Measurements from ENCODE around the gene TBRG4.
"Not testable (repeated sequence)": the region's sequence is repeated elsewhere in the genome, so short reads cannot be mapped to it uniquely, and the experiment has no call there.

The TBRG4 gene

DNA sequence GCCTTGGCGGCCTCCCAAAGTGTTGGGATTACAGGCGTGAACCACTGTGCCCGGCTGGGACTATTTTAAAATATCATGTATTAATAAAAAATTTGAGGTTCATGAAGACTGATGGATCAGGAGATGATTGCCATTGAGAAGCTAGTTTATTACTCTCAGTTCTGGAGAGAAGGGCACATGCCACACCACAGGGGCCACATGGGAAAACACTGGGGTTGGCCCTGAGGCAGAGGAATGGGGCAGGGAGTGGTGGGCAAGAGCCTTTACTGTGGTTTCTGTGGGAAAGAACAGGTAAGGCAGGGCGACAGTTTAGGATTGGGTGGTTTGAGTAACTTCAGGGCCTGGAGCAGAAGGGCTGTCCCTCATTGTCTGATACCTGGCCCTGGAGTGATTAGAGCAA, 6.8 kb upstream of the TBRG4 start:
- no peak for DNase-seq (ENCODE audit: low spot score)

- no peak for DNase-seq (ENCODE audit: low spot score)
Measured at GRCh38 chr7:45117582-45117981, 6.1 kb upstream of the TBRG4 start.

DNA sequence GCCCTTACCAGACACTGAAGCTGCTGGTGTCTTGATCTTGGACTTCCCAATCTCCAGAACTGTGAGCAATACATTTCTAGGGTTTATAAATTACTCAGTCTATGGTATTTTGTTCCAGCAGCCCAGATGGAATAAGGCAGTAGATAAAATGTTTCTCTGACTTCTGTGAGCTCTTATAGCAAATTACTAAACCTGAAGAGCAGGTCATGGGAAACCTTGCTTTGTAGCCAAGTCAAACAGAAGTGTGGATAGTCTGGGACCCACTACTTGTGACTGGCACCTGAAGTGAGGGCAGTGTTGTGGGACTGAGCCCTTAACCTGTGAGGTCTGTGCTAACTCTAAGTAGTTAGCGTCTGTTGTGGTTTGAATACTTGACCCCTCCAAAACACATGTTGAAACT, 4.6 kb upstream of the TBRG4 start:
- DNase-seq (ENCODE audit: low spot score) = no peak

DNA sequence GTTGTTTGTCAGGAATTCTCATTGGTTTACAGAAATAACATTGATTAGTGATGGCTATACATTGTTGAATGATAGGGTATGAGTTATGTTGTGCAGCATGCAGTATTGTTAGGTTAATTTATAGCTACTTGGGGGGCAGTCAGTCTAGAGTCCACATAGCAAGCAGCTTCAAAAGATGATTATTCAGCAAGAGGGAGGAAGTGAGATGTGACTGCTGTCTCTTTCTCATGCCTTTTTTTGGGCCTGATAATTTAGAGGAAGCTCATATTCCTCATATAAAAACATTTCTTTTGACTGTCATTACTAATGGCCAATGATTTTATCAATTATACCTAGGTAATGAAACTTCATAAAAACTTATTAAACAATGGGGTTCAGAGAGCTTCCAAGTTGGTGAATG, 3.4 kb upstream of the TBRG4 start:
- DNase-seq (ENCODE audit: low spot score) = no peak

GRCh38 chr7:45114257-45114656, 2.8 kb upstream of the TBRG4 start:
- not testable (repeated sequence) for DNase-seq (ENCODE audit: low spot score)

- no peak for DNase-seq (ENCODE audit: low spot score)
Measured at GRCh38 chr7:45112648-45113047, 1.2 kb upstream of the TBRG4 start.

DNA sequence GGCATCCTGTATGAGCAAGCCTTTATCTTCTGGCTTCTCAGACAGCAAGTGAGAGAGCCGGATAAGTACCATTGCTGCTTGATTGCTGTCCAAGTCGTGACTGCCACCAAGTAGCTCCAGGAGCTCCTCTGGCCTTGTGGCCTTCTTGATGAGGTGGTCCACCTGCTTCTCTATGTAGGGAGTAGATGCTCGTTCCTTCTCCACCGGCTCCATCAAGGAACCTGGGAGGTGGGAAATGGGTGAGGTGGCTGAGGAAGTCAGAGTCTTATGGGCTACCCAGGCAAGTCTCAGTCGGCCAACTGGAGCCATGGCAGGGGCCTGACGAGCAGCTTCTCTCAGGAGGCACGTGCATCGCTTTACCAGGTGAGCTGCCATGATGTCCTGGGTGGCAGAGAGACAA, 2.6 kb downstream of the TBRG4 start:
- DNase-seq (ENCODE audit: low spot score) = no peak

DNA sequence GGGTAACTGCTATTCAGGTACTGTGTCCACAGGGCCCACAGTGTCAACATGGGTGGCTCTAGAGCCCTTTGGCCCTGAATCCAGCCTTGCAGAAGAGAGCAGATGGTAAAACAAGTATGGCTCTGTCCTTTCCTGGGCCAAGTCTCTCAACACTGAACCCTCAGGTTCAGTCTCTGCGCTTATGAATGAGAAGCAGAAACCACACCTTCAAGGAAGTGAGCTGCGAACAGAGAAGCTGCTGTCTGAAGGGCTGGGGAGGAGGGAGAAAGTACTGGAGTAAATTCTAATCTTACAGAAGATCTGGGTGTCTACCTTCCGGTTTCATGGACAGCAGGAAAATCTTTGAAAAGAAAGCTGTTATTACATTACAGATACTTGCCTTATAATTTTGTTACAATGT, 4.1 kb downstream of the TBRG4 start:
- no peak for DNase-seq (ENCODE audit: low spot score)

GRCh38 chr7:45106820-45107219, 4.7 kb downstream of the TBRG4 start:
- DNase-seq (ENCODE audit: low spot score) = no peak

- no peak for DNase-seq (ENCODE audit: low spot score)
Measured at GRCh38 chr7:45105588-45106188, 5.8 kb downstream of the TBRG4 start.

DNA sequence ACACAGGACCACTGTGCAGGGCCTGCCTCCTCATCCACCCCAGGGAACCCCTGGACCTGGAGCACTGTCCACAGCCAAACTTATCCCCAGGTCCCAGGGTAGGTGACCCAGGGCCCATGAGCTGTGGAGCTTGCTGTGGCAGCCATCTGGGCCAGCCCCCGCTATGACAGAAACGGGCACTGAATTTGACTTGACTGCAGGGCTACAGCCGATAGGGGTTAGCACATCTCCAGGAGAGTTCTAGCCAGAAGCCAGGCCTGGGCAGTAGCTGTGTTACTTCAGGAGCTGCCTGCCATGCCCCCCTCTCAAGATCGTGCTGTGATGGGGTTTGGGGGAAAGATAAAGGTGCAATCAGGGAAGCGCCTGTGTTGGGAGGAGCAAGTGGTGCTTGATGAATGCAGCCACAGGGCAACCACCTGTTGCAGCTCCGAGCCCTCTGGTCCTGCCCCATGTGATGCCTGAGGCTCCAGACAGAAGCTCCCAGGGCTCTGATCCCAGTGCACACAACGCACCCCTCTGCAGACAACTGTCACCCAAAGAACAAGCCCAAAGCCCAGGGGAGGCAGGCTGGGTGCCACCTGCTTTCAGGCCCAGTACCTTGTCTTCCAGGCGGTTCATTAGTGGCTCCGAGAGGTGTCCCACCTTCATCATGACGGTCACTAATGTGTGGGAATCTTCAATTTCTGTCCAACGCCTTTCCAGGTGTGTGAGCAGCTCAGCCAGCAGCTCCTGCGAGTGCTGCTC, 6.5 kb downstream of the TBRG4 start:
- no peak for DNase-seq (ENCODE audit: low spot score)

DNA sequence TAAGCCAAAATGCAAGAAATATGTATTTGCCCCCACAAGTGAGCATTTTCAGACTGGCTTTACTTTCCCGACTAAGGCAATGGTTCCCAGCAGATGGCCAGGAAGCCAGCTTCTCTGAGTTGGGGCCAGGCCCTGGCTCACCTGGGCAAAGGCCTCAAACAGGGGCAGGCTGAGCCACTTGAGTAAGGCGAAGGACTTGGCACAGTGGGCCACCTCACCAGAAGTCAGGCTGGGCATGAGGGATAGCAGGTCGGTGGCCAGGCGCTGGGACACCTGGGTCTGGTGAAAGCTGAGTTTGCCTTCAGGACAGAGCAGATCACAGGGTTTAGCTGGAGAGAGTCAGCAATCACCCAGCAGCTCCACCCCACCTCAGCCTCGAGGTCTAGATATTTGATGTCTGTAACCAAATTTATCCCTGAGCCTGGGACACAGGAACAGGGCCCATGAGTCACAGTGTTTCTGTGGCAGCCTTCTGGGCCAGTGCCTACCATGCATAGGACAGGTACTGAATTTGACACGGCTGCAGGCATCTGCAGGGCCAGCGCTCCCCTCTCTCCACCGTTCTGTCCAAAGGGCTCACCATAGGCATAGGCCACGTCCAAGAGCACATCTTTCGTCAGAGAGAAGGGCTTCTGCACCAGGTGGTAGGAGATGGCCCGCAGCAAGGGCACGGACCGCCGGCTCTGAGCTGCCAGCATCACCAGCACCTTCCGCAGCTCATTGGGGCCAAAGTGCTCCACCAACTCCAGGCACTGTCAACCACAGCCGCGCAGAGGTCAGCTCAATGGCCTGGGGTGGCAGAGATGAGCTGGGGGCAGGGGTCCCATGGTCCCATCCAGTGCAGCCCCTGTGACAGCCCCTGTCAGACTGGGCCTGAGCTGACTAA, 7.3 kb downstream of the TBRG4 start:
- DNase-seq (ENCODE audit: low spot score) = no peak

GRCh38 chr7:45102785-45103712, 8.4 kb downstream of the TBRG4 start:
- no peak for DNase-seq (ENCODE audit: low spot score)

DNA sequence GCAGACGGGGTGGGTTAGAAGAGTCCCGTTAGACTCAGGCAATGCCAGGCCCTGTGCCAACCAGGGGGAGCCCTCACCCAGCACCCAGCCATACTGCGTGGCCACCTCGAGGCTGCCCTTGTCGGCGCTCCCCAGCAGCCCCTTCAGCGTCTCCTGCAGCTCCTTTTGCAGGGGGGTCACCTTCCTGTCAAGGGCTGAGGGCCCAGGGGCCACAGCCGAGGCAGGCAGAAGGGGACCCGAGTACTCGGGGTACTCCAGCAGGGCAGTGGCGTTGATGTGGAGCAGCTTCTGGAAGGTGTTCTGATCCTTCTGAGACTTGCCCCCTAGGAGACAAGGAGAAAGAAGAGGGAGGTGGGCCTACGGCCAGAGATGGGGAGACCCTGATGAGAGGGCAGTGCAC, 9.7 kb downstream of the TBRG4 start:
- DNase-seq (ENCODE audit: low spot score) = no peak

DNA sequence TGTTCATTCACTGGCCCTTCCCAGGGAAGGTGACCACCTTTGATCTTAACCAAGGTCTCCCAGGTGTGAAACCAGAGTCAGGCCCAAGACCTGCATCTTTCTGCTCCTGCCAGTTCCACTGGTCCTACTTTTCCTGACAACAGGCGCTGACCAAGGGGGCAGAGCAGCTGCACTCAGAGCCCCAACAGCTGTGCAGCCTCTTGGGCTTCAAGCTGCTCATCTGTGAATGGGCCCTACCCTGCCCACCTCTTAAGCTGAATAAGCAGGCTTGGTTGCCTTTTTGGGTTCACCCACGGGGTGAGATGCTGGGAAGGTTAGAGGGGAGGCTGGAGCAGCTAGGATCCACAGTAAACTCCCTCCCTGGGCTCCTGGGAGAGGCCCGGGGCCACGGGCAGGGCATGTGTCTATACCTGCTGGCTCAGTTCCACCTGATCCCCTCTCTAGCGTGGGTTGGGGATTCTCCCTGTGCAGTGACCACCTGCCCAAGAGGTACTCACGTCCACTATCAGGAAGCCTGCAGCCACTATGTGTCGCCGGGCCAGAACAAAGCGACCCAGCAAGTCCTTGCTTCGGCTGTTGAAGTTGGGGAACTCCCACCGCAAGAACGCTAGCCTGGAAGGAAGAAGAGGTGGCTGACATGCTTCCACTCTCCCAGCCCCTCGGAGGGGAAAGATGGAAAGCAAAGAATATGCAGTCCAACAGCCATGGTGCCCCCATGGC, 10.6 kb downstream of the TBRG4 start:
- DNase-seq (ENCODE audit: low spot score) = no peak

DNA sequence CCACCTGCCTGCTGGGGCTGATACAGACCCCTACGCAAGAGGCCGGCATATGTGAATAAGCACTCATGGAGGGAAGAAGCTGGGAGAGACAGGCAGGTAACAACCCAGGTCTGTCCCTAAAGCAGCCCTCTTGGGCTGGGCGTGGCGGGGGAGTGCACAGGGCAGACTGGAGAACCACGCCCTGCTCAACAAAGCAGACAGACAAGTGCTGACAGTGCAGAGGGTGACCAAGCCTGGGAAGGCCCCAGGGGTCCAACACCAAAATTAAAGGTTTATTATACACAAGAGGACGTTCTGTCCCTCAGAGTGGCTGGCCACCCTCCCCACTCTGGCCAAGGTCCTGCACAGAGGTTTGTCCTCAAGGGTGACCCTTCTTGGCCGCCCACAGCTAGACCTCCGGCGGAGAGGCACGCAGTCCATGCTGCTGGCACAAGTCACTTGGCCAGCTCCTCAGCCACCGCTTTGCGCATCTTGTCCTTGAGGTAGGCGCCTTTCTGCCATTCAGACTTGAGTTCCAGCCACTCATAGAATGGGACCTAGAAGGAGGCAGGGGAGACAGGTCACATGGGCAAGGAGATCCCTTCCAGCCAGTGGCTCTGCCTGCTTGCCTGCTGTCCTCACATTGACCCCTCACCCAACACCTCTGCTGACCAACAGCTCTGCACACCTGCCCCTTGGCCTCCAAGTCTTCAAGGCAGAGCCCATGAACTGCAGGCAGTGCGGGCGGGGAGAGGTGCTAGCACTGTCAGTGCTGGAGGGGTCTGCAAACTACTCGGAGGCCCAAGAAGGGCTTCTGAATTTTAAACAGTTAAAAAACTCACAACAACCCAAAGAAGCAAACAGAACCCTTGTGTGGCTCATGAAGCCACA, 11.4 kb downstream of the TBRG4 start:
- DNase-seq (ENCODE audit: low spot score) = no peak

- no peak for DNase-seq (ENCODE audit: low spot score)
Measured at GRCh38 chr7:45098983-45099839, 12.3 kb downstream of the TBRG4 start.

GRCh38 chr7:45092931-45093235, 18.6 kb downstream of the TBRG4 start:
- no peak for DNase-seq (ENCODE audit: low spot score)

Data from SK-N-DZ (cell line).